HUES64 (cell line): ENCODE results near the gene CDK3. TPM values are rescaled to one million over a fixed set of nuclear protein-coding genes. Genes with fewer than 3 reads are reported as not detected.
"Not testable (repeated sequence)": the region's sequence is repeated elsewhere in the genome, so short reads cannot be mapped to it uniquely, and the experiment has no call there.

Experiments
- H3K27ac ChIP-seq: 2 replicates; pipeline ENCODE4 v1.7.0; 2013; ENCODE audit warnings: low read depth, low read length, inconsistent platforms
- H3K27me3 ChIP-seq: 2 replicates; pipeline ENCODE4 v1.6.1; 2013; ENCODE audit warnings: mild to moderate bottlenecking, low read length; ENCODE audit not compliant: insufficient read depth
- H3K36me3 ChIP-seq: 2 replicates; pipeline ENCODE4 v1.6.1; 2013; ENCODE audit warnings: mild to moderate bottlenecking, low read length; ENCODE audit not compliant: insufficient read depth
- H3K4me1 ChIP-seq: 2 replicates; pipeline ENCODE4 v1.6.1; 2013; ENCODE audit warnings: mild to moderate bottlenecking, low read length, moderate library complexity; ENCODE audit not compliant: insufficient read depth
- H3K4me3 ChIP-seq: 2 replicates; pipeline ENCODE4 v1.5.1; 2013; ENCODE audit warnings: mild to moderate bottlenecking, low read length, moderate library complexity
- H3K9ac ChIP-seq: 2 replicates; pipeline ENCODE4 v1.6.1; 2013; ENCODE audit warnings: mild to moderate bottlenecking, low read depth, low read length
- H3K9me3 ChIP-seq: 2 replicates; pipeline ENCODE4 v1.6.1; 2013; ENCODE audit warnings: low read depth, low read length; ENCODE audit not compliant: insufficient read depth
- WGBS: fragments of 150-250, 120-280 bp; methylation state at CpG from one replicate; pipeline ENCODE4 v1.1.7; 2013; ENCODE audit warnings: missing lambda C conversion rate; 5-methylcytosine and 5-hydroxymethylcytosine counted together
- polyA plus RNA-seq, 2 experiments: library from polyadenylated mRNA; stranded (reverse); fragments of 50-300 nt; gene quantifications; one replicate each; pipeline ENCODE4 v1.2.3, GENCODE V29; 2013

The CDK3 gene
- polyA plus RNA-seq (2013, experiment 1 of 2): 7.4 TPM
- polyA plus RNA-seq (2013, experiment 2 of 2): 5.8 TPM

DNA sequence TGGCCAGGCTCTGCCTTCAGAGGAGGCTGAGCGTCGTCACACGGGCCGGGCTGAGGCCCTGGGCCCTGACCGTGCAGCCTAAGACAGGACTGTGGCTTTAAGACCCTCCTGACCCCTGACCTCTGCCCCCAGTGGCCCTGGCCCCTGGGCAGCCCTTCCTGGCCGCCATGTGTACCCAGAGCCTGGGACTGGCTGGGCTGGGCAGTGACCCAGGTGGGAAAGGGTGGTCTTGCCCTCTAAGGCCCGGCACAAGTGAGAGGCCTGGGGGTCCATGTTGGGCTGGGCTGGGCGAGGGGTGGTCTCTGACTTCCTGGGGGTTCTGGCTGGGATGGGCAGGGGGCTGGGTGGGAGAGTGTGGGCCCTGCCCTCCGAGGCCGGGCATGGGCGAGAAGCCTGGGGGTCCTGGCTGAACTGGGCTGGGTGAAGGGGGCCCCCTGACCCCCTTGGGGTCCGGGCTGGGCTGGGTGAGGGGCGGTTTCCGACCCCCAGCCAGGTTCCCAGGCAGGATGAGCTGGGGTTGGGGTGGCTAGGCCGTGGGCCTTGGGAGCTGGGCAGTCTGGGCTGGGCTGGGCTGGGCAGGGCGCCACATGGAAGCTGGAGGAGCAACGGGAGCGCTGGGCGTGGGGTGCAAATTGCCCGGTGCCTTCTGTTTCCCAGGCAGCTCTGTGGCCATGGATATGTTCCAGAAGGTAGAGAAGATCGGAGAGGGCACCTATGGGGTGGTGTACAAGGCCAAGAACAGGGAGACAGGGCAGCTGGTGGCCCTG lies at the start of gene CDK3:
TSS of gene CDK3 (plus strand) at position 101 of the 767 bp plus-strand sequence. CDS start at position 672, 571 bp downstream.
- Histone ChIP-seq H3K9me3 (no peaks in the 10 kb centered on the region), H3K36me3 (peaks cover 14% of the 10 kb centered on the region), H3K27me3 (no peaks in the 10 kb centered on the region), H3K4me3 (no peak within 1 kb of the TSS), H3K4me1 (no peaks in the 10 kb centered on the region), H3K9ac (no peak within 1 kb of the TSS), H3K27ac (no peak within 1 kb of the TSS; the same call in 1 of the 2 replicates)
- WGBS: 90% methylated on average over 21 of the region's 21 CpGs

DNA sequence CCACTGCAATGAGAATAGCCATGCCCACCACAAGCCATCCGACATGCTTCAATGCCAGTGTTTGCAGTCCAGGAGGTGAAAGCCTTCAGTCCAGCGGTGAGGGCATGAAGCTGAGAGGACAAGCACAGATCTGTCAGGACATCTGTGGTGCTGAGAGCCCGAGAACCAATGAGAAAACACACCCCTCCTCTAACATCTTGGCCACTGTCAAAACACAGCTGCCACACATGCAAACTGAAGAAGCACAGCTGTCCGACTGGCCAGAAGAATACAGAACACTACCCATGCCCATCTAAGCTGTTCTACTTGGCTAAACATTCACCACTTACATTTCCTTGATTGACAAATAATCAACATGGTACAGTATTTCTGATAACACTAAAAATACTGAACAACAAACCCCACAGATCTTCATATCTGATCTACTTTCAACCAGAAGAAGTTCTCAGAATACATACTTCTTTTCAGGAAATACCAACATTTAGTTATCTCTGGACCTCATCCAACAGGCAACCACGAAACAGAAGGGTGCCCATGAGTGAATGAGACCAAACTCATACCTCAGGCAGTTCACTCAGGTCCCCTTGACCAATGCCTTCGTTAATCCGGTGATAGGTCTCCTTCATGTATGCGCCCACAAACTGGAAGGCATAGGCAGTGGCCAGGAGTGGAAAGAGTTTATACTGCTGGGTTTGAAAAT lies 49.6 kb upstream of the CDK3 start:
- H3K4me1 ChIP-seq: peaks cover 3% of the 10 kb centered on the region; the same call in 1 of the 2 replicates
- no peaks in the 10 kb centered on the region for H3K9me3 ChIP-seq
- WGBS: 94% methylated on average over 8 of the region's 8 CpGs
- no peak overlapping the region for H3K9ac ChIP-seq
- H3K36me3 ChIP-seq: peaks cover 81% of the 10 kb centered on the region
- no peaks in the 10 kb centered on the region for H3K27me3 ChIP-seq
- H3K4me3 ChIP-seq: no peak overlapping the region
- H3K27ac ChIP-seq: no peak overlapping the region

DNA sequence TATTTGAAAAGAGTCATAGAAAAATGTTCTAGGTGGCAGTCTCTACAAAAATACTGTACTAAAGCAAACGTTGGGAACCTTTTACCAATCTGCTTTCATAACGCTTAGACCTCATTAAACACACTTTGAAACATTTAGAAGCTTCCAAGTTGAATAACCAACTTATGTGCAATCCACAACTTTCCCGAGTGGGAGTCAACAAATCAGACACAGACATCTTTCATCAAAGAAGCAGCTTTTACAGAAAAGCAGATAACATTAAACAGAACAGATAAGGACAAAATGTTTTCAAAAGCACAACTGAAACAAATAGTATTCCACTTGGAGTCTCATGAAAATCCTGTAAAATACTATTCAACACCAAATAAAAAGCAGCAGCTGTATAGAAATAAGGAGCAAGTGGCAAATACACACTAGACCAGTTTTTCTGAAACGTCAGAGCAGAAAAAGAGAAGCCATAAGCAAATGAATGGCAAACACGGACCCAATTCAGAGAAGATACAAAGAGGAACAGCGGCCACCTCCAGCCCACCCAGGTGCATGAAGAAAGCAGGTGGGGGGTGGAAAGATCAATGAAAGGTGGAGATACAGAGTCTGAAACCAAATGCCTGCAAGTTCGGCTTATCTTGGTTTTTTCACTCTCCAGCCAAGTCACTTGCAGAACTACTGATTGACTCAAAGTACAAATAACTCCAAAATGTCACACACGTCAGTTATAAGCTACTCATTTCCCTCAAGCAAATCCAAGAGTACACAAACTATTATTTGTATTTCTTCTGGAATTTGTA lies 41.4 kb upstream of the CDK3 start:
- WGBS: 53% methylated on average over 8 of the region's 8 CpGs
- H3K9ac ChIP-seq: peak overlapping the region; percentile 4; the same call in 1 of the 2 replicates
- H3K4me3 ChIP-seq: no peak overlapping the region

DNA sequence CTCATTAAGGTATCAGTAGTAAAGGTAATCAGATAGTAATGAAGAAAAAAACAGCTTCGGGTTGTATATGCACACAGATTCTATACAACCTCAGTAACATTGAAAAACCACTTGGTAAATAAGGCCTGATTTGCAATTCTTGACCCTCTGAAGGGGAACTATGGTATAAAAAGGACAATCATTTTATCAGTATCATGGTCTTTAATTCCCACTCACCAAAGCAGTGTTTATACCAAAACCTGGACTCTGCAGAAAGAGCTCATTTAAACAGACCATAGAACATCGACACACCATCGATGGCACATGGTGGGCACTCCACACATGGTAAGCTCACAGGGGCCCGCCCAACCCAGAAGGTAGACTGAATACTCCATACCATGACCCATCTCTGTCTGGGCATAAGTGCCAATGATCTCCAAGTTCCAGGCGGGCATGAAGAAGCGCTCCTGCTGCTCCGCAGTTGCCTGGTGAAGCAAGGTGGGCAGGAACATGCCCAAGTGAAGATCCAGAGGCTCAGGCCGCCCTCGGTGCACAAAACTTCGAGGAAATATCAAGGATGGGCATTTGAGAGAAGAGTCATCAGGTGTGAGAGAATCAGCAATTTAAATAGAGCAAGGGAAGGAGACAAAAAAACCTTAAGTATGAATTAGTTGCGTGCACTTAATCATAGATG lies 40.7 kb upstream of the CDK3 start:
- WGBS: 96% methylated on average over 10 of the region's 11 CpGs
- peaks cover 19% of the 10 kb centered on the region for H3K4me1 ChIP-seq
- H3K9me3 ChIP-seq: no peaks in the 10 kb centered on the region
- peak overlapping the region; percentile 36; the same call in 1 of the 2 replicates for H3K27ac ChIP-seq
- H3K36me3 ChIP-seq: peaks cover 18% of the 10 kb centered on the region
- peak overlapping the region; percentile 4; the same call in 1 of the 2 replicates for H3K9ac ChIP-seq
- no peaks in the 10 kb centered on the region for H3K27me3 ChIP-seq
- H3K4me3 ChIP-seq: no peak overlapping the region

More for the DNA sequence above, 41.4 kb upstream of the CDK3 start:
- Histone ChIP-seq H3K9me3 (no peaks in the 10 kb centered on the region), H3K36me3 (peaks cover 22% of the 10 kb centered on the region), H3K27ac (peak overlapping the region; percentile 36; the same call in 1 of the 2 replicates), H3K4me1 (peaks cover 19% of the 10 kb centered on the region), H3K27me3 (no peaks in the 10 kb centered on the region)

DNA sequence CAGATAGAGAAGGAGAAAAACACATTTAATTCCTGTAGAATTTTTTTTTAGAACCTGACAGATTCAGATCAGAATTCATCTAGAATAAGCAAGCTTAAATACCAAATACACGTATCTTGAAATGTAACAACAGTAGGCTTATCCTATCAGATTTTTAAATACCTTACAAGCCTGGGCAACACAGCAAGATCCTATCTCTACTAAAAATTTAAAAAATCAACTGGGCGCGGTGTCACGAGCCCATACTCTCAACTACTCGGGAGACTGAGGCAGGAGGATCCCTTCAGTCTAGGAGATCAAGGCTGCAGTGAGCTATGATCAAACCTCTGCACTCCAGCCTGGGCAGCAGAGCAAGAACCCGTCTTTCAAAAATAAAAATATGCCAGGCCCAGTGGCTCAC lies 35.2 kb upstream of the CDK3 start:
- 94% methylated on average over 6 of the region's 6 CpGs for WGBS
- Histone ChIP-seq H3K4me1 (peaks cover under 1% of the 10 kb centered on the region; the same call in 1 of the 2 replicates), H3K27ac (no peak overlapping the region), H3K9me3 (no peaks in the 10 kb centered on the region), H3K4me3 (no peak overlapping the region), H3K9ac (no peak overlapping the region), H3K27me3 (no peaks in the 10 kb centered on the region), H3K36me3 (peaks cover under 1% of the 10 kb centered on the region; the same call in 1 of the 2 replicates)

DNA sequence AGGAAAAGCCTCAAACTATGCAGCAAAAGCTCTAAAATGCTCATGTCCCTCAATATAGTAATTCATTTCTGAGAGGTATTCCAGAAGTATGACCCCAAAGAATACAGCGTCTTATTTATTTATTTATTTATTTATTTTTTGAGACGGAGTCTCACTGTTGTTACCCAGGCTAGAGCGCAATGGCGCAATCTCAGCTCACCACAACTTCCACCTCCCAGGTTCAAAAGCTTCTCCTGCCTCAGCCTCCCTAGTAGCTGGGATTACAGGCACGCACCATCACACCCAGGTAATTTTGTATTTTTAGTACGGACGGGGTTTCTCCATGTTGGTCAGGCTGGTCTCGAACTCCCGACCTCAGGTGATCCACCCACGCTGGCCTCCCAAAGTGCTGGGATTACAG lies 31.6 kb upstream of the CDK3 start:
- H3K9ac ChIP-seq, H3K27ac ChIP-seq, H3K27me3 ChIP-seq, H3K9me3 ChIP-seq, H3K4me3 ChIP-seq, H3K4me1 ChIP-seq: not testable (repeated sequence)
- 84% methylated on average over 9 of the region's 10 CpGs for WGBS
- peaks cover 18% of the 10 kb centered on the region for H3K36me3 ChIP-seq

DNA sequence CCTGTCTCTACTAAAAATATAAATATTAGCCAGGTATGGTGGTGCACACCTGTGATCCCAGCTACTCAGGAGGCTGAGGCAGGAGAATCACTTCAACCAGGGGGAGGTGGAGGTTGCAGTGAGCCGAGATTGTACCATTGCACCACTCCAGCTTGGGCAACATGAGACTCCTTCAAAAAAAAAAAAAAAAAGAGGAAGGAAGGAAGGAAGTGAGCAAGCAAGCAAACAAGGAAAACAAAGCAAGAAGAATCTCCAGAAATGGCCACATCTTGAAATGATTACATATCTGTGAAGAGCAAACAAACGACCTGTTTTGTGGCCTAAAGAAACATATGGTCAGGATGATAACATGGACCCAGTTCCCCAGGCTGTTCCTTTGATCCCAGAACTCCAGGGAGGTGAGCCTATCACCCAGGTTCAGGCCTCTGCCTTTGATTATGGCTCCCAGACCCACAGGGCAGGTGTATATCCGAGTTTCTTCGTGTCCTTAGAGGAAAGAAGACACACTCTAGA lies 30.6 kb upstream of the CDK3 start:
- Histone ChIP-seq H3K27ac (no peak overlapping the region), H3K9me3 (no peaks in the 10 kb centered on the region), H3K36me3 (peaks cover 18% of the 10 kb centered on the region), H3K4me3 (no peak overlapping the region), H3K27me3 (no peaks in the 10 kb centered on the region), H3K4me1 (no peaks in the 10 kb centered on the region), H3K9ac (no peak overlapping the region)
- 87% methylated on average over 4 of the region's 4 CpGs for WGBS

DNA sequence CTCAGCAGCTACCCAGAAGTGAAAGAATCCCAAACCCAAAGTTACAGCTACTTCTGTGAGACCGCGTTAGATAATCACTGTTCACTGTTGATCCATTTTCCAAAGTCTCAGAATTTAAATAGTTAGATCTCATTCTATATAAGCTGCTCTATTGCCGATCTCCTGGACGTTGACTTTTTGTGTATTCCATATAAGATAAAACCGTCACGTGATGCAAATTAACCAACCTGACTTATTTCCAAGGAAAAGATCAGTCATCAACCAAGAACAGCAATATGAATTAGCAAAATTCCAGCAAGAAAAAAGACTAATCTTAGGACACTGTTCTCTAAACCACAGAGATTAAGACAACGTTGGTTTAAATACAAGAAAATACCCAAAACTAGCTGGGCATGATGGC lies 30.0 kb upstream of the CDK3 start:
- WGBS: 93% methylated on average over 7 of the region's 7 CpGs
- H3K9me3 ChIP-seq: no peaks in the 10 kb centered on the region
- no peaks in the 10 kb centered on the region for H3K27me3 ChIP-seq
- H3K4me1 ChIP-seq: no peaks in the 10 kb centered on the region
- H3K9ac ChIP-seq: no peak overlapping the region
- H3K27ac ChIP-seq: no peak overlapping the region
- peaks cover 18% of the 10 kb centered on the region for H3K36me3 ChIP-seq
- no peak overlapping the region for H3K4me3 ChIP-seq

DNA sequence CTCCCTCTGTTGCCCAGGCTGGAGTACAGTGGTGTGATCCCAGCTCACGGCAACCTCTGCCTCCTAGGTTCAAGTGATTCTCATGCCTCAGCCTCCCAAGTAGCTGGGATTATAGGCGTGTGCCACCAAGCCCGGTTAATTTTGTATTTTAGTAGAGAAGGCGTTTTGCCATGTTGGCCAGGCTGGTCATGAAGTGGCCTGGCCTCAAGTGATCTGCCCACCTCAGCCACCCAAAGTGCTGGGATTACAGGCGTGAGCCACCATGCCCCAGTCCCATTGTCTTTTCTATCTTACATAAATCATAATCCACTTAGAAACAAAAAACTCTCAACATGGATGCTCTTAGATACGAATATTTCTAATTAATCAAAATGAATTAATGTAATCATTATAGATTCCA lies 25.5 kb upstream of the CDK3 start:
- H3K4me1 ChIP-seq, H3K9me3 ChIP-seq, H3K9ac ChIP-seq, H3K27me3 ChIP-seq, H3K4me3 ChIP-seq, H3K27ac ChIP-seq: not testable (repeated sequence)
- H3K36me3 ChIP-seq: peaks cover 26% of the 10 kb centered on the region
- WGBS: 98% methylated on average over 5 of the region's 6 CpGs

DNA sequence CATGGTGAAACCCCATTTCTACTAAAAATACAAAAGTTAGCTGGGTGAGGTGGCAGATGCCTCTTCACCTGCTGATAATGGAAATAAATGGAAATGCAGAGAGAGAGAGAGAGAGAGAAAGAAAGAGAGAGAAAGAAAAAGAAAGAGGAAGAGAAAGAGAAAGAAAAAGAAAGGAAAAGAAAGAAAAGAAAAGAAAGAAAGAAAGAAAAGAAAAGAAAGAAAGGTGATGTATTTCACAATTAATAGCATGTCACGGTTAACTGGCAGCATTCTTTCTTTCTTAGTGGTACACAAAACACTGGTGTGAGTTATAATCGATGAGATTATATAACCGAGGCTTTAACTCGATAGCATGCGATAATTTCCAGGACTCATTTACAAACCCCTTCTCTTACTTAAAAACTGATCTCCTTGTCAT lies 24.9 kb upstream of the CDK3 start:
- Histone ChIP-seq H3K4me3 (no peak overlapping the region), H3K36me3 (peaks cover 24% of the 10 kb centered on the region), H3K27me3 (no peaks in the 10 kb centered on the region), H3K4me1 (0 out of 2 replicates have a peak, but pooled peaks cover 6% of the 10 kb centered on the region), H3K9ac (no peak overlapping the region), H3K9me3 (no peaks in the 10 kb centered on the region), H3K27ac (no peak overlapping the region)
- WGBS: 100% methylated on average over 3 of the region's 5 CpGs
